ENCODE measurements around the gene PWWP2A. TPM values are rescaled to one million over a fixed set of nuclear protein-coding genes. Genes with fewer than 3 reads are reported as not detected.
A peak's percentile ranks its signal among the peaks of the same experiment; 100 is the strongest.
"Not testable (repeated sequence)": the region's sequence is repeated elsewhere in the genome, so short reads cannot be mapped to it uniquely, and the experiment has no call there.

PWWP2A gene
- total and polyA plus RNA-seq, 10 donors = 8.5 to 36.7 (median 25.8) TPM

DNA sequence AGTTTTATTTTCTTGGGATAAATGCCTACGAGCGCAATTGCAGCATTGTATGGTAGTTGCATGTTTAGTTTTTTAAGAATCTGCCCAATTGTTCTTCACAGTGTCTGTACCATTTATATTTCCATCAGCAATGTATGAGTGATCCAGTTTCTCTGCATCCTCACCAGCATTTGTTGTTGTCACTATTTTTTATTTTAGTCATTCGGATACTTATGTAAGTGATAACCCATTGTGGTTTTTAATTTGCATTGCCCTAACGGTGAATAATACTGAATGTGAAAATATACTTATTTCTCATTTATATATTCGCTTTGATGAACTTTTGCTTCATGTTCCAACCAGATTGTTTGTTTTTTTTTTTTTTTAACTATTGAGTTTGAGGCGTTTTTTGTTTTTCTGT, 33.7 kb upstream of the PWWP2A start:
- Histone ChIP-seq H3K9me3 (no peaks in the 10 kb centered on the region), H3K27ac (no peak overlapping the region), H3K27me3 (replicated peaks in 1 of 7) (no peaks in the 10 kb centered on the region), H3K36me3 (no peaks in the 10 kb centered on the region), H3K4me1 (peaks cover 0 to 2% (median 0%) of the 10 kb centered on the region in 6 donors), H3K4me3 (no peak overlapping the region)
- DNase-seq = peak; percentile 24
- intact Hi-C loops (cut with DNase I; ENCODE audit: low total_unique reads) = no loop called here
- TF ChIP-seq POLR2AphosphoS5 (IDR thresholded peaks at IDR 0.05) (no peak), POLR2A (IDR thresholded peaks at IDR 0.05) (no peak)
- TF ChIP-seq, protein P1, sequence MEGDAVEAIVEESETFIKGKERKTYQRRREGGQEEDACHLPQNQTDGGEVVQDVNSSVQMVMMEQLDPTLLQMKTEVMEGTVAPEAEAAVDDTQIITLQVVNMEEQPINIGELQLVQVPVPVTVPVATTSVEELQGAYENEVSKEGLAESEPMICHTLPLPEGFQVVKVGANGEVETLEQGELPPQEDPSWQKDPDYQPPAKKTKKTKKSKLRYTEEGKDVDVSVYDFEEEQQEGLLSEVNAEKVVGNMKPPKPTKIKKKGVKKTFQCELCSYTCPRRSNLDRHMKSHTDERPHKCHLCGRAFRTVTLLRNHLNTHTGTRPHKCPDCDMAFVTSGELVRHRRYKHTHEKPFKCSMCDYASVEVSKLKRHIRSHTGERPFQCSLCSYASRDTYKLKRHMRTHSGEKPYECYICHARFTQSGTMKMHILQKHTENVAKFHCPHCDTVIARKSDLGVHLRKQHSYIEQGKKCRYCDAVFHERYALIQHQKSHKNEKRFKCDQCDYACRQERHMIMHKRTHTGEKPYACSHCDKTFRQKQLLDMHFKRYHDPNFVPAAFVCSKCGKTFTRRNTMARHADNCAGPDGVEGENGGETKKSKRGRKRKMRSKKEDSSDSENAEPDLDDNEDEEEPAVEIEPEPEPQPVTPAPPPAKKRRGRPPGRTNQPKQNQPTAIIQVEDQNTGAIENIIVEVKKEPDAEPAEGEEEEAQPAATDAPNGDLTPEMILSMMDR (IDR thresholded peaks at IDR 0.05 in 8 of 11, conservative IDR thresholded peaks at IDR 0.05 in 3 of 11) = no peak
- 67 to 86% (median 78%) methylated on average over 6 of the region's 6 CpGs for WGBS, 5 donors

DNA sequence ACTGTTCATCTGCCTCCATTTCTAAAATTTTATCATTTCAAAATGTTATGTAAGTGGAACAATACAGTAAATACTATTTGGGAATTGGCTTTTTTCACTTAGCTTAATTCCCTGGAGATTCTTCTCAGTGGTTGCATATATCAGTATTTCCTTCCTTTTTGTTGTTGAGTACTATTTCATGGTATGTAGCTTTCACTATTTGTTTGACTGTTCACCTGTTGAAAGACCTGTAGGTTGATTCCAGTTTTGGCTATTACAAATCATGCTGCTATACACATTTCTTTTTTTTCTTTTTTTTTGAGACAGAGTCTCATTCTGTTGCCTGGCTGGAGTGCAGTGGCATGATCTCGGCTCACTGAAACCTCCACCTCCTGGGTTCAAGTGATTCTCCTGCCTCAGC, 33.0 kb upstream of the PWWP2A start:
- no peak overlapping the region for H3K27ac ChIP-seq
- TF ChIP-seq POLR2A (IDR thresholded peaks at IDR 0.05) (no peak), POLR2AphosphoS5 (IDR thresholded peaks at IDR 0.05) (no peak)
- TF ChIP-seq, protein P1 (IDR thresholded peaks at IDR 0.05 in 8 of 11, conservative IDR thresholded peaks at IDR 0.05 in 3 of 11) = no peak
- no peak for DNase-seq
- no peaks in the 10 kb centered on the region for H3K36me3 ChIP-seq
- H3K4me1 ChIP-seq = peaks cover 0 to 5% (median 0%) of the 10 kb centered on the region in 6 donors
- intact Hi-C loops (cut with DNase I; ENCODE audit: low total_unique reads) = no loop called here
- 75 to 95% (median 83%) methylated on average over 1 of the region's 1 CpG for WGBS, 5 donors
- H3K27me3 ChIP-seq (replicated peaks in 1 of 7) = no peaks in the 10 kb centered on the region
- H3K4me3 ChIP-seq = no peak overlapping the region
- no peaks in the 10 kb centered on the region for H3K9me3 ChIP-seq

DNA sequence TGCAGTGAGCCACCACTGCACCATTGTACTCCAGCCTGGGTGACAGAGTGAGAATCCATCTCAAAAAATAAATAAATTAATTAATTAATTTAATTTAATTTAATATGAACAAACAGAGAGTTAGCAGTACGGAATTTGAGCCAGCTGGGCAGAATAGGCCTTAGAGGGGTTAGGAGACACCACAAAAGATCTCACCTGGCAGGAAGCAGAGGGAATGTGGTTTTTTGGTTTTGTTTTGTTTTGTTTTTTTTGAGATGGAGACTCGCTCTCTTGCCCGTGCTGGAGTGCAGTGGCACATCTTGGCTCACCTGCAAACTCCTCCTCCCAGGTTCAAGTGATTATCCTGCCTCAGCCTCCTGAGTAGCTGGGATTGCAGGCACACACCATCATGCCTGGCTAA, 31.8 kb upstream of the PWWP2A start:
- no peaks in the 10 kb centered on the region for H3K9me3 ChIP-seq
- TF ChIP-seq, protein P1 (IDR thresholded peaks at IDR 0.05 in 8 of 11, conservative IDR thresholded peaks at IDR 0.05 in 3 of 11) = no peak
- no peak for TF ChIP-seq POLR2A (IDR thresholded peaks at IDR 0.05)
- no peak for TF ChIP-seq POLR2AphosphoS5 (IDR thresholded peaks at IDR 0.05)
- peak; percentile 10 for DNase-seq
- 59 to 77% (median 72%) methylated on average over 3 of the region's 3 CpGs for WGBS, 5 donors
- peaks cover 0 to 13% (median 4%) of the 10 kb centered on the region in 6 donors for H3K4me1 ChIP-seq
- H3K27ac ChIP-seq = no peak overlapping the region
- H3K36me3 ChIP-seq = no peaks in the 10 kb centered on the region
- H3K27me3 ChIP-seq (replicated peaks in 1 of 7) = no peaks in the 10 kb centered on the region
- no peak overlapping the region for H3K4me3 ChIP-seq
- intact Hi-C loops (cut with DNase I; ENCODE audit: low total_unique reads) = no loop called here

DNA sequence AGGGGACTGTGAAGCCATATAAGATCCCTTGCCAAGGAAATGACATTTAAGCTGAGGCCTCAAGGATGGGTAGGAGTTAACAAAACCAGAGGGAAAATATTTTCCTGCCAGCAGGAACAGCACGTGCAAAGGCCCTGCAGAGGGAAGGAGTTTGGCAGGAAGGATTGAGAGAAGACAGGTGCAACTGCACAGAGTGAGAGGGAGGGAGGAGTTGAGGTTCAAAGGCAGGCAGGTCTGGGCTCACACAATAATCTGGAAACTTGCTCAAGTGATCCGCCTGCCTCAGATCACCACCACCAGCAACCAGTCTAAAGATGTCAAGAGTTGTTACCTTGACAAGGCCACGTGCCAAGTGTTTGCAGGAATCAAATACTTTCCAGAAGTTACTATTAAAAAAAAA, 31.1 kb upstream of the PWWP2A start:
- TF ChIP-seq, protein P1 (IDR thresholded peaks at IDR 0.05 in 8 of 11, conservative IDR thresholded peaks at IDR 0.05 in 3 of 11) = no peak
- TF ChIP-seq POLR2A (IDR thresholded peaks at IDR 0.05) = no peak
- TF ChIP-seq POLR2AphosphoS5 (IDR thresholded peaks at IDR 0.05) = no peak
- Histone ChIP-seq H3K36me3 (no peaks in the 10 kb centered on the region), H3K4me1 (peaks cover 0 to 13% (median 4%) of the 10 kb centered on the region in 6 donors), H3K27ac (no peak overlapping the region), H3K27me3 (replicated peaks in 1 of 7) (no peaks in the 10 kb centered on the region), H3K9me3 (no peaks in the 10 kb centered on the region), H3K4me3 (no peak overlapping the region)
- no peak for DNase-seq
- WGBS, 5 donors = 84 to 97% (median 90%) methylated on average over 3 of the region's 3 CpGs
- intact Hi-C loops (cut with DNase I; ENCODE audit: low total_unique reads) = no loop called here

DNA sequence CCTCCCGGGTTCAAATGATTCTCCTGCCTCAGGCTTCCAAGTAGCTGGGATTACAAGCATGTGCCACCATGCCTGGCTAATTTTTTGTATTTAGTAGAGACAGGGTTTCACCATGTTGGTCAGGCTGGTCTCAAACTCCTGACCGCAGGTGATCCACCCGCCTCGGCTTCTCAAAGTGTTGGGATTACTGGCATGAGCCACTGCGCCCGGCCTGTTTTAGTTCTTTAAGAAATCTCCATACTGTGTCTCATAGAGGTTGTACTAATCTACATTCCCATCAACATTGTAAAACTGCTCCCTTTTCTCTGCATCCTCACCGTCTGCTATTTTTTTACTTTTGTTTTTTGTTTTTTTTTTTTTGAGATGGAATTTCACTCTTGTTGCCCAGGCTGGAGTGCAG, 25.2 kb upstream of the PWWP2A start:
- DNase-seq; H3K9me3 ChIP-seq; intact Hi-C loops (cut with DNase I; ENCODE audit: low total_unique reads); H3K27ac ChIP-seq; H3K4me3 ChIP-seq; H3K36me3 ChIP-seq; H3K27me3 ChIP-seq (replicated peaks in 1 of 7): not testable (repeated sequence)
- H3K4me1 ChIP-seq = peaks cover 0 to 13% (median 4%) of the 10 kb centered on the region in 6 donors
- 90 to 98% (median 93%) methylated on average over 7 of the region's 7 CpGs for WGBS, 5 donors
